IMR-90 (cell line): ENCODE results near the gene PLEKHD1. TPM values are rescaled to one million over a fixed set of nuclear protein-coding genes. Genes with fewer than 3 reads are reported as not detected.

Experiments used
- ATAC-seq: fragments of 200-7000 bp; cut with Tn5 transposase; 2 replicates; pipeline ENCODE4 v1.9.1; 2020; ENCODE audit warnings: low read depth, mild to moderate bottlenecking, moderate library complexity
- BruUV-seq: library from RNA; stranded (reverse); fragments of 400-500 nt; replicated peaks from 2 replicates; lab custom pipeline; 2021; lab: Mats Ljungman, UMichigan
- CTCF ChIA-PET: fragments of 300-600 bp; formaldehyde crosslinking; extraction: SDS; loops from one replicate; lab custom pipeline; 2021; ENCODE audit warnings: antibody characterized with exemption; lab: Yijun Ruan, JAX
- POLR2A ChIA-PET: fragments of 300-600 bp; sonication (Branson Sonifier 250); formaldehyde crosslinking; loops from one replicate; lab custom pipeline; 2022; ENCODE audit warnings: antibody characterized with exemption; ENCODE audit not compliant: unreplicated experiment; lab: Charles Lee
- DNase-seq: peaks from one replicate; pipeline ENCODE4 v3.0.0; 2013
- H2AFZ ChIP-seq: replicated peaks from 2 replicates; pipeline ENCODE3; 2013; ENCODE audit warnings: low read length, mild to moderate bottlenecking; ENCODE audit not compliant: poor library complexity
- H2AK5ac ChIP-seq: 2 replicates; pipeline ENCODE4 v1.6.1; 2013; ENCODE audit warnings: low read depth, low read length, inconsistent platforms
- H2AK9ac ChIP-seq: replicated peaks from 2 replicates; pipeline ENCODE3; 2013; ENCODE audit warnings: mild to moderate bottlenecking, low read depth, low read length, moderate library complexity; ENCODE audit not compliant: poor library complexity
- H2BK120ac ChIP-seq: 2 replicates; pipeline ENCODE4 v1.6.1; 2013; ENCODE audit warnings: low read depth, low read length, inconsistent platforms
- H2BK15ac ChIP-seq: 3 replicates; pipeline ENCODE4 v1.6.1; 2013; ENCODE audit warnings: low read depth, low read length, inconsistent platforms
- H2BK20ac ChIP-seq: 2 replicates; pipeline ENCODE4 v1.6.1; 2013; ENCODE audit warnings: low read depth, mild to moderate bottlenecking, inconsistent platforms, low read length, moderate library complexity
- H2BK5ac ChIP-seq: 2 replicates; pipeline ENCODE4 v1.6.1; 2013; ENCODE audit warnings: mild to moderate bottlenecking, low read depth, low read length, inconsistent platforms; ENCODE audit not compliant: poor library complexity, severe bottlenecking
- H3K14ac ChIP-seq: replicated peaks from 2 replicates; pipeline ENCODE4 v1.6.1; 2013; ENCODE audit warnings: low read depth, low read length, inconsistent platforms
- H3K18ac ChIP-seq: 2 replicates; pipeline ENCODE4 v1.6.1; 2013; ENCODE audit warnings: low read depth, low read length, control low read depth
- H3K23ac ChIP-seq: 2 replicates; pipeline ENCODE4 v1.6.1; 2013; ENCODE audit warnings: low read depth, low read length, inconsistent platforms
- H3K27ac ChIP-seq: 2 replicates; pipeline ENCODE4 v1.5.1; 2013; ENCODE audit warnings: mild to moderate bottlenecking, control low read depth, low read length; ENCODE audit not compliant: insufficient read depth
- H3K27me3 ChIP-seq: 2 replicates; pipeline ENCODE4 v1.6.1; 2013; ENCODE audit warnings: low read length; ENCODE audit not compliant: control insufficient read depth, insufficient read depth
- H3K36me3 ChIP-seq: 2 replicates; pipeline ENCODE4 v1.6.1; 2013; ENCODE audit warnings: low read length, mixed read lengths; ENCODE audit not compliant: control insufficient read depth, insufficient read depth
- H3K4ac ChIP-seq: 2 replicates; pipeline ENCODE4 v1.6.1; 2013; ENCODE audit warnings: low read depth, low read length, inconsistent platforms
- H3K4me1 ChIP-seq: 2 replicates; pipeline ENCODE4 v1.6.1; 2013; ENCODE audit warnings: low read length, mixed read lengths; ENCODE audit not compliant: control insufficient read depth, insufficient read depth
- H3K4me2 ChIP-seq: 2 replicates; pipeline ENCODE4 v1.6.1; 2013; ENCODE audit warnings: low read depth, mild to moderate bottlenecking, control low read depth, low read length, moderate library complexity
- H3K4me3 ChIP-seq: 2 replicates; pipeline ENCODE4 v1.5.1; 2013; ENCODE audit warnings: low read depth, mild to moderate bottlenecking, control low read depth, low read length, moderate library complexity; ENCODE audit not compliant: insufficient read depth
- H3K56ac ChIP-seq: 2 replicates; pipeline ENCODE4 v1.6.1; 2013; ENCODE audit warnings: low read length, inconsistent platforms; ENCODE audit not compliant: insufficient read depth; ENCODE audit errors: extremely low read depth
- H3K79me1 ChIP-seq, 2 experiments: 2 replicates each; pipeline ENCODE4 v1.6.1; 2013; ENCODE audit warnings: low read length in 2 of 2, inconsistent platforms in 1 of 2, low read depth in 1 of 2
- H3K9ac ChIP-seq: 2 replicates; pipeline ENCODE4 v1.6.1; 2013; ENCODE audit warnings: low read depth, low read length, control low read depth
- H3K9me1 ChIP-seq: 2 replicates; pipeline ENCODE4 v1.6.1; 2013; ENCODE audit warnings: low read length, inconsistent platforms; ENCODE audit not compliant: insufficient read depth
- H3K9me3 ChIP-seq: 2 replicates; pipeline ENCODE4 v1.6.1; 2013; ENCODE audit warnings: low read length; ENCODE audit not compliant: control insufficient read depth, insufficient read depth
- H4K20me1 ChIP-seq: 2 replicates; pipeline ENCODE4 v1.6.1; 2013; ENCODE audit warnings: low read length, inconsistent platforms; ENCODE audit not compliant: insufficient read depth
- H4K5ac ChIP-seq: 2 replicates; pipeline ENCODE4 v1.6.1; 2013; ENCODE audit warnings: mild to moderate bottlenecking, low read depth, low read length, control low read depth
- H4K8ac ChIP-seq, 2 experiments: 2 replicates each; pipeline ENCODE4 v1.6.1; 2013; ENCODE audit warnings: low read depth in 2 of 2, low read length in 2 of 2, control low read depth in 1 of 2, inconsistent platforms in 1 of 2
- H4K91ac ChIP-seq: 2 replicates; pipeline ENCODE4 v1.6.1; 2013; ENCODE audit warnings: low read depth, low read length, inconsistent platforms; ENCODE audit not compliant: insufficient read depth
- BHLHE40 ChIP-seq: fragments of 150-350 bp; IDR thresholded peaks from 2 replicates; pipeline ENCODE4 v1.6.1; 2016; ENCODE audit warnings: mild to moderate bottlenecking, low read depth, low read length
- CEBPB ChIP-seq: IDR thresholded peaks from 2 replicates; pipeline ENCODE4 v1.6.1; 2012; ENCODE audit warnings: low read depth, low read length, improper control_type of control experiment
- CHD1 ChIP-seq: IDR thresholded peaks from 2 replicates; pipeline ENCODE4 v1.6.1; 2012; ENCODE audit warnings: low read depth, low read length, improper control_type of control experiment
- FOS ChIP-seq: fragments of 150-350 bp; IDR thresholded peaks from 2 replicates; pipeline ENCODE4 v1.6.1; 2016; ENCODE audit warnings: low read depth, low read length
- MAFK ChIP-seq: IDR thresholded peaks from 2 replicates; pipeline ENCODE4 v1.6.1; 2012; ENCODE audit warnings: low read depth, low read length, improper control_type of control experiment
- MAZ ChIP-seq: IDR thresholded peaks from 2 replicates; pipeline ENCODE4 v1.6.1; 2012; ENCODE audit warnings: low read depth, mild to moderate bottlenecking, low read length, improper control_type of control experiment, moderate library complexity, borderline replicate concordance
- MXI1 ChIP-seq: IDR thresholded peaks from 2 replicates; pipeline ENCODE4 v1.6.1; 2012; ENCODE audit warnings: low read depth, mild to moderate bottlenecking, low read length, moderate library complexity, borderline replicate concordance
- POLR2A ChIP-seq: IDR thresholded peaks from 2 replicates; pipeline ENCODE4 v1.6.1; 2012; ENCODE audit warnings: mild to moderate bottlenecking, low read depth, low read length
- RAD21 ChIP-seq: IDR thresholded peaks from 2 replicates; pipeline ENCODE4 v1.6.1; 2012; ENCODE audit warnings: low read length, improper control_type of control experiment
- RCOR1 ChIP-seq: IDR thresholded peaks from 2 replicates; pipeline ENCODE4 v1.6.1; 2012; ENCODE audit warnings: mild to moderate bottlenecking, low read length, improper control_type of control experiment; ENCODE audit not compliant: insufficient replicate concordance
- RFX5 ChIP-seq: IDR thresholded peaks from 2 replicates; pipeline ENCODE4 v1.8.0; 2012; ENCODE audit warnings: low read depth, mild to moderate bottlenecking, low read length, moderate library complexity
- SMC3 ChIP-seq: fragments of 150-350 bp; IDR thresholded peaks from 2 replicates; pipeline ENCODE4 v1.6.1; 2016; ENCODE audit warnings: low read depth, mild to moderate bottlenecking, antibody characterized with exemption, low read length, moderate library complexity
- WGBS, 2 experiments: methylation state at CpG; one replicate each; pipeline versions ENCODE4 v1.1.5 to v1.1.7; 2013; ENCODE audit warnings: missing lambda C conversion rate in 2 of 2; ENCODE audit not compliant: insufficient read length in 1 of 2; ENCODE audit errors: extremely low coverage in 2 of 2; 5-methylcytosine and 5-hydroxymethylcytosine counted together
- dilution Hi-C: fragments of 300-500 bp; cut with HindIII; formaldehyde crosslinking; loops from one replicate; pipeline ENCODE4 v1.14.3; 2018; ENCODE audit warnings: low sequenced_read_pairs; ENCODE audit not compliant: unreplicated experiment
- in situ Hi-C: fragments of 300-500 bp; cut with MboI; formaldehyde crosslinking; loops from 3 replicates; pipeline ENCODE4 v1.14.3; 2019; ENCODE audit warnings: low sequenced_read_pairs, inconsistent platforms, mixed read lengths
- intact Hi-C: fragments of 100-400 bp; cut with micrococcal nuclease; formaldehyde crosslinking; loops from 2 replicates; pipeline ENCODE4 v1.10.0; 2022
- polyA plus RNA-seq, 3 experiments: library from polyadenylated mRNA; depleted of rRNA; stranded (reverse); fragments of >200 nt; gene quantifications; 2 replicates each; pipeline ENCODE4 v1.2.3, GENCODE V29; 2012; ENCODE audit warnings: low replicate concordance in 1 of 3
- total RNA-seq: library from RNA; depleted of rRNA; stranded (reverse); fragments of >200 nt; gene quantifications from 2 replicates; pipeline ENCODE4 v1.2.3, GENCODE V29; 2012
- TF ChIP-seq, protein P1 (sequence below): fragments of 150-350 bp; IDR thresholded peaks from 2 replicates; pipeline ENCODE4 v1.6.1; 2017; ENCODE audit warnings: mild to moderate bottlenecking, antibody characterized with exemption, low read length, low read depth
- TF ChIP-seq, protein P2 (sequence below): conservative IDR thresholded peaks from 2 replicates; pipeline ENCODE4 v1.5.1; 2012; ENCODE audit warnings: mild to moderate bottlenecking, low read depth, low read length, improper control_type of control experiment
- TF ChIP-seq, protein P3 (sequence below): fragments of 150-350 bp; IDR thresholded peaks from 2 replicates; pipeline ENCODE4 v1.6.1; 2016; ENCODE audit warnings: low read depth, mild to moderate bottlenecking, low read length, moderate library complexity, borderline replicate concordance

PLEKHD1 gene
- total and polyA plus RNA-seq, 2 of the 4 experiments (the other 2 are of a cell fraction): under 0.01 TPM; not detected in 1

DNA sequence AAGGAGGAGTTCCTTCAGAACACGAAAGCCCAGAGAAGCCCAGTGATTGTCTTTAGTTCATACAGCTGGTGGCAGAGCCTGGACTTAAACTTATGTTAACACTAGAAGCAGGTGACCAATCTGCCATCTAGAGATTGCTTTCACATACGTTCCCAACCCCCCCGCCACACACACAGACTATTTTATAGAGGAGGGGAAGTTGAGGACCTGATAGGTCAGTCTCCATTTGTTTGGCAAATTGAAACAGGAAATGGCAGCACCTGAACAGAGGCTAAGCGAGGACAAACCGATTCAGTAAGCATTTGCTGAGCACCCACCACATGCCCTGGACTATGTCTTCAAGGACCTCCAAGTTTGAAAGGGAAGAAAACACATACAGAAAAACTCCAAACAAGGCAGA lies 4.8 kb upstream of the PLEKHD1 start:
- H2BK15ac ChIP-seq: no peak overlapping the region
- no peak for ATAC-seq
- WGBS, 2 experiments: no CpG with 5 or more reads among the region's 5 CpGs
- H2BK5ac ChIP-seq: no peak overlapping the region
- H3K9me1 ChIP-seq: no peaks in the 10 kb centered on the region
- no peak overlapping the region for H4K91ac ChIP-seq
- in situ Hi-C loops (no loop called here), dilution Hi-C loops (no loop called here), intact Hi-C loops (no loop called here)
- H3K4me3 ChIP-seq: no peak overlapping the region
- no peaks in the 10 kb centered on the region for H3K79me1 ChIP-seq
- no peak overlapping the region for H3K18ac ChIP-seq
- H4K5ac ChIP-seq: no peak overlapping the region
- H2AK5ac ChIP-seq: no peak overlapping the region
- no peak overlapping the region for H3K9ac ChIP-seq
- H2BK120ac ChIP-seq: no peak overlapping the region
- H3K9me3 ChIP-seq: peaks cover 2% of the 10 kb centered on the region; the same call in 1 of the 2 replicates
- H3K4me1 ChIP-seq: peaks cover 3% of the 10 kb centered on the region; the same call in 1 of the 2 replicates
- no peak overlapping the region for H3K4me2 ChIP-seq
- H3K36me3 ChIP-seq: no peaks in the 10 kb centered on the region
- H2AFZ ChIP-seq: peak overlapping the region; percentile 14
- POLR2A ChIA-PET: no interaction called here
- peaks cover 3% of the 10 kb centered on the region; the same call in 1 of the 2 replicates for H4K20me1 ChIP-seq
- no peak overlapping the region for H2BK20ac ChIP-seq
- no peak for TF ChIP-seq RFX5
- TF ChIP-seq BHLHE40: no peak
- TF ChIP-seq FOS: no peak
- TF ChIP-seq CEBPB: no peak
- TF ChIP-seq, protein P1, sequence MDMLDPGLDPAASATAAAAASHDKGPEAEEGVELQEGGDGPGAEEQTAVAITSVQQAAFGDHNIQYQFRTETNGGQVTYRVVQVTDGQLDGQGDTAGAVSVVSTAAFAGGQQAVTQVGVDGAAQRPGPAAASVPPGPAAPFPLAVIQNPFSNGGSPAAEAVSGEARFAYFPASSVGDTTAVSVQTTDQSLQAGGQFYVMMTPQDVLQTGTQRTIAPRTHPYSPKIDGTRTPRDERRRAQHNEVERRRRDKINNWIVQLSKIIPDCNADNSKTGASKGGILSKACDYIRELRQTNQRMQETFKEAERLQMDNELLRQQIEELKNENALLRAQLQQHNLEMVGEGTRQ: no peak
- no peak for TF ChIP-seq RAD21
- TF ChIP-seq, protein P2, sequence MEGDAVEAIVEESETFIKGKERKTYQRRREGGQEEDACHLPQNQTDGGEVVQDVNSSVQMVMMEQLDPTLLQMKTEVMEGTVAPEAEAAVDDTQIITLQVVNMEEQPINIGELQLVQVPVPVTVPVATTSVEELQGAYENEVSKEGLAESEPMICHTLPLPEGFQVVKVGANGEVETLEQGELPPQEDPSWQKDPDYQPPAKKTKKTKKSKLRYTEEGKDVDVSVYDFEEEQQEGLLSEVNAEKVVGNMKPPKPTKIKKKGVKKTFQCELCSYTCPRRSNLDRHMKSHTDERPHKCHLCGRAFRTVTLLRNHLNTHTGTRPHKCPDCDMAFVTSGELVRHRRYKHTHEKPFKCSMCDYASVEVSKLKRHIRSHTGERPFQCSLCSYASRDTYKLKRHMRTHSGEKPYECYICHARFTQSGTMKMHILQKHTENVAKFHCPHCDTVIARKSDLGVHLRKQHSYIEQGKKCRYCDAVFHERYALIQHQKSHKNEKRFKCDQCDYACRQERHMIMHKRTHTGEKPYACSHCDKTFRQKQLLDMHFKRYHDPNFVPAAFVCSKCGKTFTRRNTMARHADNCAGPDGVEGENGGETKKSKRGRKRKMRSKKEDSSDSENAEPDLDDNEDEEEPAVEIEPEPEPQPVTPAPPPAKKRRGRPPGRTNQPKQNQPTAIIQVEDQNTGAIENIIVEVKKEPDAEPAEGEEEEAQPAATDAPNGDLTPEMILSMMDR: no peak
- no peak for TF ChIP-seq POLR2A
- no peak for TF ChIP-seq MAFK
- no peak for TF ChIP-seq MXI1
- no peak for TF ChIP-seq SMC3
- TF ChIP-seq, protein P3, sequence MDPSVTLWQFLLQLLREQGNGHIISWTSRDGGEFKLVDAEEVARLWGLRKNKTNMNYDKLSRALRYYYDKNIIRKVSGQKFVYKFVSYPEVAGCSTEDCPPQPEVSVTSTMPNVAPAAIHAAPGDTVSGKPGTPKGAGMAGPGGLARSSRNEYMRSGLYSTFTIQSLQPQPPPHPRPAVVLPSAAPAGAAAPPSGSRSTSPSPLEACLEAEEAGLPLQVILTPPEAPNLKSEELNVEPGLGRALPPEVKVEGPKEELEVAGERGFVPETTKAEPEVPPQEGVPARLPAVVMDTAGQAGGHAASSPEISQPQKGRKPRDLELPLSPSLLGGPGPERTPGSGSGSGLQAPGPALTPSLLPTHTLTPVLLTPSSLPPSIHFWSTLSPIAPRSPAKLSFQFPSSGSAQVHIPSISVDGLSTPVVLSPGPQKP: no peak
- TF ChIP-seq MAZ: no peak
- no peak for TF ChIP-seq RCOR1
- TF ChIP-seq CHD1: no peak
- H3K27me3 ChIP-seq: peaks cover 50% of the 10 kb centered on the region
- CTCF ChIA-PET: no interaction called here
- no peak overlapping the region for H3K14ac ChIP-seq
- no TSS peak for BruUV-seq
- H3K23ac ChIP-seq: no peak overlapping the region
- no peak for DNase-seq
- H3K4ac ChIP-seq: no peak overlapping the region
- no peak overlapping the region for H2AK9ac ChIP-seq
- H3K56ac ChIP-seq: no peak overlapping the region
- H3K27ac ChIP-seq: no peak overlapping the region
- H4K8ac ChIP-seq: no peak overlapping the region
